ENCODE measurements around the gene SDK1.

The SDK1 gene

GRCh38 chr7:4163565-4164203 lies 862.6 kb downstream of the SDK1 start:
- DNase-seq (ENCODE audit: low spot score in 2 of 2) (no peak), ATAC-seq (no peak)
- Mint-ChIP-seq H3K4me1 (no peaks in the 10 kb centered on the region), H3K27ac (no peak overlapping the region), H3K9me3 (no peaks in the 10 kb centered on the region), H3K4me3 (no peak overlapping the region), H3K36me3 (no peaks in the 10 kb centered on the region)

- ATAC-seq (no peak), DNase-seq (ENCODE audit: low spot score in 2 of 2) (no peak)
- Mint-ChIP-seq H3K36me3 (no peaks in the 10 kb centered on the region), H3K4me1 (no peaks in the 10 kb centered on the region), H3K4me3 (no peak overlapping the region), H3K9me3 (no peaks in the 10 kb centered on the region), H3K27ac (no peak overlapping the region)
These were observed 863.5 kb downstream of the SDK1 start for GRCh38 chr7:4164556-4164955.

GRCh38 chr7:4166340-4166739 lies 865.3 kb downstream of the SDK1 start:
- no peaks in the 10 kb centered on the region for H3K9me3 Mint-ChIP-seq

DNA sequence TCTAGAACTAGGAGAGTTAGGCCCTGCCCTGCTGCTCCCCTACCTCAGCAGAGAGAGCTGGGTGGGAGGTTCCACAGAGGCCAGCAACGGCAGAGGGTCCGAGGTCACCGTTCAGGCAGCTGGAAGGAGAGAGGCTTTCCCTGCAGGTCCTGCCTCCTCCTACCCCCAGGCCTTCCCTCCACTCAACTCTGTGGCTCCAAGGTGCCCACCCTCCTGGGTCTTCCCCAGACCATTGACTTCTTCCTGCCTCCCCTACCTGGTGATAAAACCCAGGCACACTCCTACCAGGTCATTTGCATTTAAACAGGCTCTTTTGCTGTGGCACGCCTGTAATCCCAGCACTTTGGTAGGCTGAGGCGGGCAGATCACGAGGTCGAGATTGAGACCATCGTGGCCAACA lies 865.8 kb downstream of the SDK1 start:
- Mint-ChIP-seq H3K36me3 (peaks cover 5% of the 10 kb centered on the region), H3K4me3 (no peak overlapping the region), H3K27ac (no peak overlapping the region), H3K9me3 (no peaks in the 10 kb centered on the region), H3K4me1 (no peaks in the 10 kb centered on the region)
- DNase-seq (ENCODE audit: low spot score in 2 of 2): no peak
- ATAC-seq: no peak

More at GRCh38 chr7:4166340-4166739, 865.3 kb downstream of the SDK1 start:
- Mint-ChIP-seq H3K27ac (no peak overlapping the region), H3K4me3 (no peak overlapping the region), H3K36me3 (peaks cover 5% of the 10 kb centered on the region), H3K4me1 (no peaks in the 10 kb centered on the region)
- ATAC-seq: no peak
- DNase-seq (ENCODE audit: low spot score in 2 of 2): no peak

DNA sequence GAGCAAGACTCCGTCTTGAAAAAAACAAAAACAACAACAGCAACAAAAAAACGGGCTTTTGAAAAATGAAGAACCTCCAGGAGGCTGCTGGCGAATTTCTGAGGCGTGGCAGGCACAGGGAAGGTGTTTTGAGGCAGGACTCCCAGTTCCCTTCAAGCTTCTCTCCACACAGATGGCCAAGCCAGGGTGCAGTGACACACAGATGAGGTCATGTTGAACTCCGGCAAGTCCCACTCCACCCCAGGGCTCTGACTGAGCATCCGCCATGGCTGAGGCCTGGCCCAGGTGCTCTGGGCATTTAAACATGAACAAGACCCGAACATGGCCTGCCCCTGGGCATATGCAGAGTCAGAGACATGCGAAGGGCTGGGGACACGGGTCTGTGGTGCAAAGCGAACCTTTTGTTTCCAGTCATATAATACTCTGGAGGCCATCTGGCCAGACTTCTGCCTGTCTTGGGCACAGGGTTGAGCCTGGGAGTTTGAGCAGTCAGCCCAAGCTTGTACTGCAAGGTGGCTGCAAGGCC lies 866.4 kb downstream of the SDK1 start:
- Mint-ChIP-seq H3K4me1 (no peaks in the 10 kb centered on the region), H3K27ac (no peak overlapping the region), H3K4me3 (no peak overlapping the region), H3K36me3 (peaks cover 5% of the 10 kb centered on the region), H3K9me3 (no peaks in the 10 kb centered on the region)
- no peak for ATAC-seq
- DNase-seq (ENCODE audit: low spot score in 2 of 2): no peak

DNA sequence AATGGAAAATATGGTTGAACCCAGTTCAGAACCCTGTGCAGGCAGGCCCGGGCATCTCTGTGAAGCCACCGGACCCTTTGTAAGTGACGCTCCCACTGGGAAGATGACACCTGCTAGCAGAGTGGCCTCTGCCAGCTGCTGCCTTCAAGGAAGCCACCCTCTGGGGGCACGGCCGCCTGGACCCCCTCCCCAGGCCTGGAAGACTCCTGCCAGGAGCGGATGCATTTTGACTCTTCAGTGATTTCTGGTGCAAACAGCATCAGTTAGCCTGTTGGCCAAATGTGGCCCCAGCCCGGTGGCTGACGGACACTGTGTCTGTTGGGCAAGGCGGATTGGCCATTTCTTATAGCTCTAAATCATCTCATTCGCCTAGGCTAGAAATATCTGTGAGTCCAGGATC lies 867.0 kb downstream of the SDK1 start:
- Mint-ChIP-seq H3K9me3 (no peaks in the 10 kb centered on the region), H3K27ac (no peak overlapping the region), H3K4me1 (no peaks in the 10 kb centered on the region), H3K36me3 (peaks cover 5% of the 10 kb centered on the region), H3K4me3 (no peak overlapping the region)
- ATAC-seq (no peak), DNase-seq (ENCODE audit: low spot score in 2 of 2) (no peak)

GRCh38 chr7:4168541-4168940 lies 867.5 kb downstream of the SDK1 start:
- Mint-ChIP-seq H3K27ac (no peak overlapping the region), H3K4me3 (no peak overlapping the region), H3K9me3 (no peaks in the 10 kb centered on the region), H3K4me1 (no peaks in the 10 kb centered on the region), H3K36me3 (peaks cover 5% of the 10 kb centered on the region)
- ATAC-seq: no peak
- no peak for DNase-seq (ENCODE audit: low spot score in 2 of 2)

GRCh38 chr7:4169455-4169854 lies 868.4 kb downstream of the SDK1 start:
- Mint-ChIP-seq H3K27ac (no peak overlapping the region), H3K36me3 (peaks cover 5% of the 10 kb centered on the region), H3K4me1 (no peaks in the 10 kb centered on the region), H3K9me3 (no peaks in the 10 kb centered on the region), H3K4me3 (no peak overlapping the region)
- DNase-seq (ENCODE audit: low spot score in 2 of 2): no peak
- no peak for ATAC-seq

DNA sequence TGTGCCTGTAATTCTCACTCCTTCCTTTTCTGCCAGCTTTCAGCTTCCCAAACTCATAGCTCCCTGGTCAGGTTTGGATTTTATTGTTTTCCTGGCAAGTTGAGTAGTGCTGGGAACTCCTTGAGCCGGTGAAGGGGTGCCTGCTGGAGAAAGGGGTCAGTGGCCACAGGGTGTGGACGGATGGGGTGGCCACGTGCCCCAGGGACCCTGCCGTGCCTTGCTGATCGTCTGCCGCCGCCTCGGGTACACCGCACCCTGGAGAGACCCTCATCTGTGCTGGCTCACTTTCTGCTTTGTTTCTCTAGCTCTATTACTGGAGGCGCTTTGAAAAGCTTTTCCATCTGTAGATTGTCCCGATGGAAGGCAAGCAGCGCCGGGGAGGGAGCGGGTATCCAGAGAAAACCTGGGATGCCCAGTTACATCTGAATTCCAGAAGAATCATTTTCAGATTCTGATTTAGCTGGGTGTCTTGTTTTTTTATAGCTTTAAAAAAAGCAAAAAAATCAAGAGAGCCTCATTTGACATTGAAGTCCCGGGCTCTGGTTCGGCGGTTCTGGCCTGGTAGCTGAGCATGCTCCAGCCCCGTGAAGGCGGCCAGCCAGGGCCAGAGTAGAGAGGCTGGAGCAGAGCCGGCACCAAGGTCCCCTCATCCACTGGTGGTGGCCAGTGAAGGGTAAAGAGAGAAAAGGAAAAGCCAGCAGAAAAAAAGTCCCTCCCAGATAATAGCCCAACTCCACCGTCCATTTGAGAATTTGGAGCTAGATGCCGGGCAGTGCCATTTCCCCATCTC lies 870.1 kb downstream of the SDK1 start:
- peaks cover 5% of the 10 kb centered on the region for H3K36me3 Mint-ChIP-seq
- ATAC-seq (no peak), DNase-seq (ENCODE audit: low spot score in 2 of 2) (no peak)
- H3K4me3 Mint-ChIP-seq: no peak overlapping the region
- H3K9me3 Mint-ChIP-seq: no peaks in the 10 kb centered on the region
- no peaks in the 10 kb centered on the region for H3K4me1 Mint-ChIP-seq
- no peak overlapping the region for H3K27ac Mint-ChIP-seq

- ATAC-seq (no peak), DNase-seq (ENCODE audit: low spot score in 2 of 2) (no peak)
- no peaks in the 10 kb centered on the region for H3K9me3 Mint-ChIP-seq
- no peak overlapping the region for H3K4me3 Mint-ChIP-seq
- peaks cover 5% of the 10 kb centered on the region for H3K36me3 Mint-ChIP-seq
- no peaks in the 10 kb centered on the region for H3K4me1 Mint-ChIP-seq
- H3K27ac Mint-ChIP-seq: no peak overlapping the region
These were observed 871.8 kb downstream of the SDK1 start for GRCh38 chr7:4172883-4173282.

- peak; percentile 9 for ATAC-seq
- Mint-ChIP-seq H3K36me3 (peaks cover 5% of the 10 kb centered on the region), H3K9me3 (no peaks in the 10 kb centered on the region), H3K4me1 (no peaks in the 10 kb centered on the region), H3K27ac (no peak overlapping the region), H3K4me3 (no peak overlapping the region)
- DNase-seq (ENCODE audit: low spot score in 2 of 2): no peak
These were observed 872.6 kb downstream of the SDK1 start for GRCh38 chr7:4173615-4174014.

DNA sequence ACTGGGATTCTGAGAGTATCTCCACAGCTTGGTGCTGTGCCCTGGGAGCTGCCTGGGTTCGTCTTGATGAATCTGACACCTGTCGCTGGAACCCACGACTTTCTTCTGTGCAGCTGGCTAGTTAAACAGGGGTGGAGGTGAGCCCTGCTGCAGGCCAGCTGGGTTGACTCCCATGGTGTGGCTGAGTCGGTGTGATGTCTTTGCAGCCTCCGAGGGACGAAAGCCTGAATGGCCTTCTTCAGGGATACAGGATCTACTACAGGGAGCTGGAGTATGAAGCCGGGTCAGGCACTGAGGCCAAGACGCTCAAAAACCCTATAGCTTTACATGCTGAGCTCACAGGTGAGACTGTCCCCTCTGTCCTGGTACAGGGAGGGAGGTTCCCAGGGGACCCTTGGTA lies 873.0 kb downstream of the SDK1 start:
- DNase-seq (ENCODE audit: low spot score in 2 of 2): no peak
- no peaks in the 10 kb centered on the region for H3K4me1 Mint-ChIP-seq
- no peaks in the 10 kb centered on the region for H3K9me3 Mint-ChIP-seq
- no peak for ATAC-seq
- peaks cover 5% of the 10 kb centered on the region for H3K36me3 Mint-ChIP-seq
- no peak overlapping the region for H3K27ac Mint-ChIP-seq
- no peak overlapping the region for H3K4me3 Mint-ChIP-seq

- no peaks in the 10 kb centered on the region for H3K9me3 Mint-ChIP-seq
- no peak overlapping the region for H3K4me3 Mint-ChIP-seq
- ATAC-seq: peak; percentile 5
- DNase-seq (ENCODE audit: low spot score in 2 of 2): no peak
- peaks cover 5% of the 10 kb centered on the region for H3K36me3 Mint-ChIP-seq
- no peaks in the 10 kb centered on the region for H3K4me1 Mint-ChIP-seq
- H3K27ac Mint-ChIP-seq: no peak overlapping the region
These were observed 873.4 kb downstream of the SDK1 start for GRCh38 chr7:4174451-4174850.

- H3K36me3 Mint-ChIP-seq: peaks cover 5% of the 10 kb centered on the region
- ATAC-seq: no peak
- H3K4me3 Mint-ChIP-seq: no peak overlapping the region
- DNase-seq (ENCODE audit: low spot score in 2 of 2): no peak
- no peaks in the 10 kb centered on the region for H3K9me3 Mint-ChIP-seq
- no peaks in the 10 kb centered on the region for H3K4me1 Mint-ChIP-seq
- no peak overlapping the region for H3K27ac Mint-ChIP-seq
These were observed 873.8 kb downstream of the SDK1 start for GRCh38 chr7:4174884-4175283.

- no peak for DNase-seq (ENCODE audit: low spot score in 2 of 2)
- ATAC-seq: no peak
These were observed 874.4 kb downstream of the SDK1 start for GRCh38 chr7:4175346-4175973.

DNA sequence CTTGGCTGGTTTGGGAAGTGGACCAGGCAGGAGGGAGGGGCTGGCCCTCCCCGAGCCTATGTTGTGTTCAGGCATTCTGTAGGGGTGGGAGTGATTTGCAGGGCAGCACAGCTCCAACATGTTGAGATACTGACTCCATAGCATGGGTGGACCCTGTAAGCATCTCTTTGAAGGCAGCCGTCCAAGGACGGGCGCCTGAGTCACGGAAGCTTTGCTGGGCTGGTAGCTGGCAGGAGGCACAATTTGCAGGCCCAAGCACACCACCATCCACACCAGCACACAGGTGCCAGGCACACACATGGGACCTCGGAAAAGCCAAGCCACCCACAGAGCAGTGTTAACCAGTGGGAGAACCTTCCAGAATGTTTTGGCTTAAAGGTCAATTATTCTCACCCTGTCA lies 875.9 kb downstream of the SDK1 start:
- no peak for ATAC-seq
- no peaks in the 10 kb centered on the region for H3K9me3 Mint-ChIP-seq
- H3K4me1 Mint-ChIP-seq: no peaks in the 10 kb centered on the region
- H3K27ac Mint-ChIP-seq: no peak overlapping the region
- H3K36me3 Mint-ChIP-seq: no peaks in the 10 kb centered on the region
- DNase-seq (ENCODE audit: low spot score in 2 of 2): no peak
- no peak overlapping the region for H3K4me3 Mint-ChIP-seq

More at GRCh38 chr7:4175346-4175973, 874.4 kb downstream of the SDK1 start:
- H3K27ac Mint-ChIP-seq: no peak overlapping the region
- H3K4me3 Mint-ChIP-seq: no peak overlapping the region
- no peaks in the 10 kb centered on the region for H3K4me1 Mint-ChIP-seq
- H3K9me3 Mint-ChIP-seq: no peaks in the 10 kb centered on the region
- peaks cover 4% of the 10 kb centered on the region for H3K36me3 Mint-ChIP-seq

All from stimulated activated effector memory CD8-positive, alpha-beta T cell treated with anti-CD3 and anti-CD28 coated beads, Interleukin-12 subunit alpha, Interleukin-12 subunit beta, amount 100 ng/mL, for 72 hours (primary cell).